ENCODE data around the gene GJB6.

Gene GJB6

DNA sequence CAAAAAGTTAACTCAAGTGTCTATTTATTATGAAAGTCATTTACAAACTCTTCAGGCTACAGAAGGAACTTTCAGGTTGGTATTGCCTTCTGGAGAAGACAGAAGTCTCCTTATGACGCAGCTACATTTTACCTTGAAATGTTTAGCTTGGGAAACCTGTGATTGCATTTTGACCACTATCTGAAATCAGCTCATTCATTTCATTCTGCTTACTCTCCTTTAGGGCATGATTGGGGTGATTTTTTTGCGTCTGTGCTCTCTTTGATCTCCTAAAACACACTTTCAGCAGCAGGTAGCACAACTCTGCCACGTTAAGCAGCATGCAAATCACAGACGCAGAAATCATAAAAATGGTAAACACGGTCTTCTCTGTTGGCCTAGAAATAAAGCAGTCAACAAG is 9.6 kb downstream of the GJB6 start:
- no peak for DNase-seq

DNA sequence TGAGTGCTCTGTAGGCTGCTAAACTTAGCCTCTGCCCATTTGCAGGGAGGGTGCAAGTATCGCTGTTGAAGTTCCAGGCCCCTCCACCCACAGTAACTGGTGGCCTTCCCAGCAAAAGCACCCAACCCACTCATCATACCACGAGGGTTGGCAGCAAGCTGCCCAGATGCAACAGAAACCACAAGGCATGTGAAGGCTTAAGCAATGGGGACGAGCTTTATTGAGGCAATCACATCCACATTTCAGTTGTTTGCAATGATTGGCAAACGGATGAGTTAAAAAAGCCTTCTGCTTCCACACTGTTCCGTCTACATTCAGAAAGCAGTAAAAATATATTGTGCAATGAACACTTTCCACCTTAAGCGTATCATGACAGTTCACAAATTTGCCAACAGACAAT is 10.3 kb downstream of the GJB6 start:
- DNase-seq: no peak

DNA sequence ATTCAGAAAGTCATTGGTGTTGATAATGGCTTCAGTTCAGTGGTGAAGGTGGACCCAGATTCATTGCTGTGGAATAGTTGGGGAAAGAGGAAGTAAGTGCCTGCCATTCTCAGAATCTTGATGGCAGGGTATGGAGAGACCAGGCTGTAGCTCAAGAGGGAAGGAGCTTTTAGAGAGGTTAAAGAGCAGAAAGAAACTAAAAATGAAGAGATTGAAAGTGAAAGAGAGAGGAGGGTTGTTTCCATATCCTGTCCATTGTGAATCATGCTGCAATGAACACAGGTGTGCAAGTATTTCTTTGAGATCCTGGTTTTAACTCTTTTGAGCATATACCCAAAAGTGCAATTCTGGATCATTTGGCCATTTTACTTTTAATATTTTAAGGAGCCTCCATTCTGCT is 12.5 kb downstream of the GJB6 start:
- no peak for DNase-seq

DNA sequence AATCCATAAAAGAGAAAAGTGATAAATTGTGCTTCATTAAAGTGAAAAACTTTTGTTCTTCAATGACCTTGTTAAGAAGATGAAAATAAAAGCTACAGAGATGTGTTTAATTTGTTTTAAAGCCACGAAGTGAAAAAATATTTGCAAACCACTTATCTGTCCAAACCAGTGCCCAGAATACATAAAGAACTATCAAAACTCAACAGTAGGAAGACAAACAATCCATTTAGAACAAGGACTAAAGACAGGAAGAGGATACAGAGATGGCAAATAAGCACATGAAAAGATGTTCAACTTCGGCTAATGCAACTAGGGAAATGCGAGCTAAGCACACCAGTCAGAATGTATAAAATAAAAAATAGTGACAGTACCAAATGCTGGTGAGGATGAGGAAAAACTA is 15.0 kb downstream of the GJB6 start:
- no peak for DNase-seq

DNA sequence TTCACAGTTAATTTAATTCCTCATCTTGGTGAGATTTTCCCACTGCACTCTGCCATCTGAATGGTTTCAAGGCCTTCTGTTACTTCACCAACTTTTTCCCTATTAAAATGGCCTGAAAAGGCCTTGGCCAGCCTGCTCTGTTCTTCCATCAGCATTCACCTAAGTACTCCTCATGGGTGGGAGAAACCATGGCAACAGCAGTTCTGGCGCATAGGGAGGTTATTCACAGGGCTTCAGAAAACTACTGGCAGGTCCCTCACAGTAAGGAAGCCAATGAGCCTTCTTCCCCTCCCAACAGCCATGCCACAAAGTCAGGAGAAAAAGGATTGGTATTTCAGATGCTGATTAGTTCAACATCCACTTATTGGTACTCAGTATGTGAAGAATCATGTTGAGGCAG is 22.2 kb downstream of the GJB6 start:
- DNase-seq: no peak

DNA sequence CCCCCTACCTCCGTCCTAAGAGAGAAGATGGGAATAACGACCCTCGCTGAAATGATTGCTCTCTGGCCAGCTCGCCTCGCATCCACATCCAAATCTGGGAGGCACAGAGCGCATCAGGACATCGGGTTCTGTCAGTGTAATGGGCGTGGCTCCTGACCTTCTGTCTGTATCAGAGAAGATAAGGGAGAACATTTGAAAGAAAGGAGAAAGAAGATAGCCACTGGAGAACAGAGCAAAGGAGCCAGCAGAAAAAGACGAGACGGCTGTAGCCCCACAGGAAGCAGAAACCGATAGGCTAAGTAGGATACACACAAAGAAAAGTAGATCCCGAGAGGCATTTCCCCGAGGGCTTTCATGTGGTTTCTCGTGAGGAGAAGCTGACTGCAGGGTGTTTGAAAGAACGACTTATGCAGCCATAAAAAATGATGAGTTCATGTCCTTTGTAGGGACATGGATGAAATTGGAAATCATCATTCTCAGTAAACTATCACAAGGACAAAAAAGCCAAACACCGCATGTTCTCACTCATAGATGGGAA is 25.4 kb downstream of the GJB6 start:
- no peak for DNase-seq

DNA sequence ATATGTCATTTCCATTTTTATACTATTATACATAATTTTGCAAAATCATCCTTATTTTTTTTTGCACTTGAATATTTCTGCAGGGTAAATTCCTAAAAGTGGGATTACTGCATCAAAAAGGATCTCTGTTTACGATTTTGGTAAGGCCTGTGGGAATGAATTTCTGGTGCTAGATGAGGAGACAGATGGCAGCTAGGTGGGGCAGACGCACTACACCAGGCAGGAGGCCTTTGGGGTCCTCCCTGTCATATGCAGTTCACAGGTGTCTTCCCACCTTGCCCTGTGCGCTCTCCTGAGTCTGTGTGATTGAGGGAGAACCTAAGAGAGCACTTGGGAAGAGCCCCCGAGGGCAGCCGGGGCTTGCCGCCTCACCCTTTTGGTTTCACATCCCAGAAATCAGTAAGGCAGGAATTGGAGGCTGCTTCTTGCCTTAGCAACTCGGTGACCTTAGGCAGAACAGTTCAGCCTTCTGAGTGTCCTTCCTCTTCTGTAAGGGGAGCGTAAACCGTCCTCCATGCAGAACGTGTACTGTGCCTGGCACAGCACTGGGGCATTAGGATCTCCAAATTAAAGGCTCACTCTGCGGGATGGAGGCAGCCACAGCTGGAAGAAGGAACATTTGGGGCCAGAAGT is 25.9 kb downstream of the GJB6 start:
- no peak for DNase-seq

DNA sequence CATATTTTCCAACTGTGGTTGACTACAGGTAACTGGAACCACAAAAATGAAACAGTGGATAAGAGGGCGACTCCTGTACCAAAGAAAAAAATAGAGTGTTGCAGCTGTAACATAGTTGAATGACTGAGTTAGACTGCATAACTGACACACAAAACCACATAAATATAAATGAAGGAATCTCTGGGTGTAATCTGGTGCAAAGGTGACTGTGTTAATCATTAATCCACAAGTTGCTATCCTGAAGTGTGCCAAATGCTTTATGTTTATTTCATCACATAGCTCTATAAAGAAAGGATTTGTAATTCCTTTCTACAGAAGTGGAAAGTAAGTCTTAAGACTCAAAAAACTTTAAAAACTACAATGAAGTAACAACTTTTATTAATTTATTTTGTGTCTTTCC is 33.3 kb downstream of the GJB6 start:
- DNase-seq: no peak

GRCh38 chr13:20197361-20197834 is 34.7 kb downstream of the GJB6 start:
- DNase-seq: no peak

DNA sequence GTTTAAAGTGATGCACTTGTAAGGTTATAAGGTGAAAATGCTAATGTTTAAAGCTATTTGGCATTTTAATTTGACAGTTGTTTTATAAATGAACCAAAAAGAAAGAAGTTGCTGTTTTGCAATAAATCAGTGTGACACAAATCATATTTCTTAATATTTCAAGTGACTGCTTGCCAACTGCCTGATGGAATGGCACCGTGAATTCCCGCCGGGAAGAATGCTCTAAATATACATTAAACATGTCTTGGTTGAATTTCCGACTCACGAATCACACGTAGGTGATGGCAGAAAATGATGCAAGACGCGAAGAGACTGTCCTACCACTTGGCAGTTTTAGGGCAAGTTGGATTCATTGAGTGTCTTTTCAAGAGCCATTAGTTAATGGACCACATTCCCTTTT is 36.3 kb downstream of the GJB6 start:
- no peak for DNase-seq

DNA sequence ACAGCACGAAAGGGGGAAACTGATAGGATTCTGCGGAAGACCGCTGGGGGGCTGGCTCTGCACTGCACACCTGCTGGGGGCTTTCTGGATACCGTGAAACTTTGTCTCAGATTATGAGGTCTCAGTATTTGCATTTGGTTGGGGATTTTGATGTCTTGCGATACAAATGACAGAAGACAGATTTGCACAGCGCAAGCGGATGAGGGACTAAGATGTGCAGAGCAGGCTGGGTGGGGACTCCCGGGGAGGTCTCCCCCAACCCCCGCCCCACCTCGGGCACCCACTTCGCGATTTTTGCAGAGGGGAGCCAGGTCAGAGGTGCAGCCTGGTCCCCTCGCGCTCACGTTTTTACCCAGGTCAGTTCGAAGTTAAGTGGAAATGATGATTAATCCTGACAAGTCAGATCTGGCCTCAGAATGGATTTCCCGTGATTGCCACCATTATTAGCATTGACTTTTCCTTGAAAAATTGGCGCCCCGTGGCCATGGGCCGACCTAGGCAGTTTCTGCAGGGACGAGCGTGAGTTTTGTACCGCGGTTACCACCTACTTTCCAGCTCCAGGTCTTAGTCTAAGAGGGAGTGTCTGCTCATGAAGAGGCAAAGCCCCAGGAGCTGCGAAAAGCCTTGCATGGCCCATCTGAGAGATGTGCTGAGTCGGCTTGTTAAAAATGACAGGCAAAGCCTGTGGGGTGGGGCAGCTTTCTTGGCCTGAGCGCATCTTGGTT is 38.0 kb downstream of the GJB6 start:
- no peak for DNase-seq

- DNase-seq: no peak
Measured at GRCh38 chr13:20193162-20193906, 38.8 kb downstream of the GJB6 start.

DNA sequence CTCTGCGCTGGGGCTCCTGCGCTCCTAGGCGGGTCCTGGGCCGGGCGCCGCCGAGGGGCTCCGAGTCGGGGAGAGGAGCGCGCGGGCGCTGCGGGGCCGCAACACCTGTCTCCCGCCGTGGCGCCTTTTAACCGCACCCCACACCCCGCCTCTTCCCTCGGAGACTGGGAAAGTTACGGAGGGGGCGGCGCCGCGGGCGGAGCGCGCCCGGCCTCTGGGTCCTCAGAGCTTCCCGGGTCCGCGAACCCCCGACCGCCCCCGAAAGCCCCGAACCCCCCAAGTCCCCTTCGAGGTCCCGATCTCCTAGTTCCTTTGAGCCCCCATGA is 39.3 kb downstream of the GJB6 start, which contains the start of gene GJB2:
GJB2 (minus strand) TSS at position 103 of the 326 bp plus-strand sequence. CDS start 3,357 bp downstream, outside the sequence.
- DNase-seq: no peak

DNA sequence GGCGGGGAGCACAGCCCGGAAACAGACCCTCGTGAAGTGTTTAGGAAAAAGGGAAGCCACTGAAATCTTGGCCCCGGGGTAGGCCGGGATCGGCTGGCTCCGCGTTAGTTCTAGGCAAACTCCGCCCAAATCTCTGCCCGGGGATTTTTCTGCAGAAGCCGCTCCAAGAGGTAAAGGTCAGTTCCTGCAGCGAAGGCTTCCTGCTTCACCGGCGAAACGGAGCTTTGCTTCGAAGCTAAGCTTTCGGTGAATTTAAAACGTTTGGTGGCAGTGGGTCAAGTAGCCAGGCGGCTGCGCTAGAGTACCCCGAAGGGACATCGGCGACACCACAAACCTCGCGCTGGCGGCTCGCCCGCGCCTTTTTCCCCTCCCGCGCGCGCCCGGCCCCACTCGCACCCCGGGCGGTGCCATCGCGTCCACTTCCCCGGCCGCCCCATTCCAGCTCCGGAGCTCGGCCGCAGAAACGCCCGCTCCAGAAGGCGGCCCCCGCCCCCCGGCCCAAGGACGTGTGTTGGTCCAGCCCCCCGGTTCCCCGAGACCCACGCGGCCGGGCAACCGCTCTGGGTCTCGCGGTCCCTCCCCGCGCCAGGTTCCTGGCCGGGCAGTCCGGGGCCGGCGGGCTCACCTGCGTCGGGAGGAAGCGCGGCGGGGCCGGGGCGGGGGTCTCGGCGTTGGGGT is 39.8 kb downstream of the GJB6 start:
- no peak for DNase-seq

- no peak for DNase-seq
Measured at GRCh38 chr13:20191311-20192157, 40.6 kb downstream of the GJB6 start.

GRCh38 chr13:20190481-20191310 is 41.4 kb downstream of the GJB6 start:
- DNase-seq: no peak

GRCh38 chr13:20190076-20190475 is 42.0 kb downstream of the GJB6 start:
- no peak for DNase-seq

DNA sequence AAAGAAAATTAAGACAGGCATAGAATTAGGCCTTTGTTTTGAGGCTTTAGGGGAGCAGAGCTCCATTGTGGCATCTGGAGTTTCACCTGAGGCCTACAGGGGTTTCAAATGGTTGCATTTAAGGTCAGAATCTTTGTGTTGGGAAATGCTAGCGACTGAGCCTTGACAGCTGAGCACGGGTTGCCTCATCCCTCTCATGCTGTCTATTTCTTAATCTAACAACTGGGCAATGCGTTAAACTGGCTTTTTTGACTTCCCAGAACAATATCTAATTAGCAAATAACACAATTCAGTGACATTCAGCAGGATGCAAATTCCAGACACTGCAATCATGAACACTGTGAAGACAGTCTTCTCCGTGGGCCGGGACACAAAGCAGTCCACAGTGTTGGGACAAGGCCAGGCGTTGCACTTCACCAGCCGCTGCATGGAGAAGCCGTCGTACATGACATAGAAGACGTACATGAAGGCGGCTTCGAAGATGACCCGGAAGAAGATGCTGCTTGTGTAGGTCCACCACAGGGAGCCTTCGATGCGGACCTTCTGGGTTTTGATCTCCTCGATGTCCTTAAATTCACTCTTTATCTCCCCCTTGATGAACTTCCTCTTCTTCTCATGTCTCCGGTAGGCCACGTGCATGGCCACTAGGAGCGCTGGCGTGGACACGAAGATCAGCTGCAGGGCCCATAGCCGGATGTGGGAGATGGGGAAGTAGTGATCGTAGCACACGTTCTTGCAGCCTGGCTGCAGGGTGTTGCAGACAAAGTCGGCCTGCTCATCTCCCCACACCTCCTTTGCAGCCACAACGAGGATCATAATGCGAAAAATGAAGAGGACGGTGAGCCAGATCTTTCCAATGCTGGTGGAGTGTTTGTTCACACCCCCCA is 43.2 kb downstream of the GJB6 start:
- no peak for DNase-seq

GRCh38 chr13:20186771-20187170 is 45.3 kb downstream of the GJB6 start:
- DNase-seq: no peak

GRCh38 chr13:20185366-20186056 is 46.6 kb downstream of the GJB6 start:
- DNase-seq: no peak
